Trophoblast cell (in vitro differentiated cells and primary cell): ENCODE measurements around the gene PROZ.

ENCODE experiments used
- DNase-seq, 2 donors: peaks; one replicate each; pipeline ENCODE4 v3.0.0-alpha.2; 2016
- H2AFZ ChIP-seq: 2 replicates; pipeline ENCODE4 v1.6.1; 2013; ENCODE audit warnings: low read length, moderate library complexity, mild to moderate bottlenecking; ENCODE audit not compliant: insufficient read depth, poor library complexity
- H2AK5ac ChIP-seq: 2 replicates; pipeline ENCODE4 v1.6.1; 2013; ENCODE audit warnings: mild to moderate bottlenecking, low read length
- H2BK120ac ChIP-seq: 2 replicates; pipeline ENCODE4 v1.6.1; 2013; ENCODE audit warnings: low read length, mild to moderate bottlenecking, moderate library complexity; ENCODE audit not compliant: insufficient read depth, poor library complexity
- H2BK12ac ChIP-seq: 2 replicates; pipeline ENCODE4 v1.6.1; 2013; ENCODE audit warnings: mild to moderate bottlenecking, low read length, moderate library complexity
- H2BK5ac ChIP-seq: 2 replicates; pipeline ENCODE4 v1.6.1; 2013; ENCODE audit warnings: low read length, low read depth, moderate library complexity, mild to moderate bottlenecking; ENCODE audit not compliant: poor library complexity
- H3K14ac ChIP-seq: 2 replicates; pipeline ENCODE4 v1.6.1; 2013; ENCODE audit warnings: mild to moderate bottlenecking, low read length
- H3K18ac ChIP-seq: 2 replicates; pipeline ENCODE4 v1.6.1; 2013; ENCODE audit warnings: mild to moderate bottlenecking, low read length
- H3K23ac ChIP-seq: 2 replicates; pipeline ENCODE4 v1.6.1; 2013; ENCODE audit warnings: low read length
- H3K27ac ChIP-seq: 2 replicates; pipeline ENCODE4 v1.5.1; 2013; ENCODE audit warnings: low read depth, mild to moderate bottlenecking, inconsistent platforms, low read length, moderate library complexity
- H3K27me3 ChIP-seq: 2 replicates; pipeline ENCODE4 v1.6.1; 2013; ENCODE audit warnings: inconsistent platforms, mild to moderate bottlenecking, low read length, moderate library complexity; ENCODE audit not compliant: insufficient read depth
- H3K36me3 ChIP-seq, 2 experiments: 1 replicate in 1 of 2; 2 replicates in 1 of 2; pipeline ENCODE4 v1.6.1; 2013; ENCODE audit warnings: low read length in 2 of 2, mild to moderate bottlenecking in 2 of 2, moderate library complexity in 1 of 2; ENCODE audit not compliant: insufficient read depth in 2 of 2, control insufficient read depth in 1 of 2
- H3K4ac ChIP-seq: 2 replicates; pipeline ENCODE4 v1.6.1; 2013; ENCODE audit warnings: low read depth, mild to moderate bottlenecking, low read length, moderate library complexity
- H3K4me1 ChIP-seq, 2 experiments: 1 replicate in 1 of 2; 2 replicates in 1 of 2; pipeline ENCODE4 v1.6.1; 2013; ENCODE audit warnings: low read length in 2 of 2, mild to moderate bottlenecking in 2 of 2, moderate library complexity in 1 of 2; ENCODE audit not compliant: insufficient read depth in 2 of 2, control insufficient read depth in 1 of 2
- H3K4me2 ChIP-seq: 2 replicates; pipeline ENCODE4 v1.6.1; 2013; ENCODE audit warnings: inconsistent platforms, mild to moderate bottlenecking, low read length, moderate library complexity
- H3K4me3 ChIP-seq: 2 replicates; pipeline ENCODE4 v1.5.1; 2013; ENCODE audit warnings: mild to moderate bottlenecking, low read depth, low read length, inconsistent platforms
- H3K79me1 ChIP-seq: one replicate; pipeline ENCODE4 v1.6.1; 2013; ENCODE audit warnings: low read length
- H3K79me2 ChIP-seq: 2 replicates; pipeline ENCODE4 v1.6.1; 2013; ENCODE audit warnings: low read length, mild to moderate bottlenecking; ENCODE audit not compliant: control insufficient read depth, insufficient read depth, poor library complexity
- H3K9ac ChIP-seq: 2 replicates; pipeline ENCODE4 v1.6.1; 2013; ENCODE audit warnings: mild to moderate bottlenecking, low read length
- H3K9me3 ChIP-seq: 2 replicates; pipeline ENCODE4 v1.6.1; 2013; ENCODE audit warnings: low read depth, mild to moderate bottlenecking, control low read depth, inconsistent platforms, low read length; ENCODE audit not compliant: insufficient read depth
- H4K12ac ChIP-seq: 2 replicates; pipeline ENCODE4 v1.6.1; 2013; ENCODE audit warnings: low read depth, mild to moderate bottlenecking, low read length, moderate library complexity
- H4K8ac ChIP-seq: 2 replicates; pipeline ENCODE4 v1.6.1; 2013; ENCODE audit warnings: low read depth, mild to moderate bottlenecking, low read length, moderate library complexity
- H4K91ac ChIP-seq: one replicate; pipeline ENCODE4 v1.6.1; 2013; ENCODE audit warnings: low read depth, mild to moderate bottlenecking, low read length, moderate library complexity
- whole genome bisulfite sequencing: extraction: QIAGEN DNeasy Blood & Tissue Kit; methylation state at CpG from one replicate; pipeline ENCODE4 v1.1.7; 2013; ENCODE audit warnings: missing lambda C conversion rate; ENCODE audit not compliant: insufficient read length, insufficient coverage; ENCODE audit errors: extremely low coverage; 5-methylcytosine and 5-hydroxymethylcytosine counted together

PROZ gene

GRCh38 chr13:113166681-113167080, 8.2 kb downstream of the PROZ start:
- peaks cover 11 to 15% of the 10 kb centered on the region in 2 experiments for H3K36me3 ChIP-seq
- no peak overlapping the region for H3K4me3 ChIP-seq
- no peak overlapping the region for H2AFZ ChIP-seq
- H3K4me1 ChIP-seq, result no peaks in the 10 kb centered on the region
- H4K91ac ChIP-seq, result no peak overlapping the region
- no CpG with 5 or more reads among the region's 5 CpGs for whole genome bisulfite sequencing
- H3K23ac ChIP-seq, result no peak overlapping the region
- H4K8ac ChIP-seq, result no peak overlapping the region
- H3K79me1 ChIP-seq, result no peaks in the 10 kb centered on the region
- no peak overlapping the region for H3K27ac ChIP-seq
- H3K27me3 ChIP-seq, result no peaks in the 10 kb centered on the region
- H3K79me2 ChIP-seq, result no peaks in the 10 kb centered on the region
- H3K4me2 ChIP-seq, result no peak overlapping the region
- H2AK5ac ChIP-seq, result no peak overlapping the region
- no peak overlapping the region for H3K9ac ChIP-seq
- no peak overlapping the region for H2BK120ac ChIP-seq
- no peak overlapping the region for H3K4ac ChIP-seq
- H2BK12ac ChIP-seq, result no peak overlapping the region
- H2BK5ac ChIP-seq, result no peak overlapping the region
- no peak overlapping the region for H3K18ac ChIP-seq
- no peak for DNase-seq
- no peak overlapping the region for H3K14ac ChIP-seq
- H4K12ac ChIP-seq, result no peak overlapping the region
- peaks cover 3% of the 10 kb centered on the region for H3K9me3 ChIP-seq

- Histone ChIP-seq H2AK5ac (no peak overlapping the region), H3K9me3 (peaks cover 3% of the 10 kb centered on the region), H3K14ac (no peak overlapping the region), H3K23ac (no peak overlapping the region), H3K4ac (no peak overlapping the region), H2AFZ (no peak overlapping the region), H3K4me1 (no peaks in the 10 kb centered on the region), H3K4me2 (no peak overlapping the region), H3K18ac (no peak overlapping the region), H3K36me3 (peaks cover 15 to 19% of the 10 kb centered on the region in 2 experiments), H3K27ac (no peak overlapping the region), H3K4me3 (no peak overlapping the region), H3K27me3 (no peaks in the 10 kb centered on the region), H2BK5ac (no peak overlapping the region), H2BK120ac (no peak overlapping the region), H4K8ac (no peak overlapping the region), H4K91ac (no peak overlapping the region), H3K9ac (no peak overlapping the region), H4K12ac (no peak overlapping the region), H3K79me2 (no peaks in the 10 kb centered on the region), H2BK12ac (no peak overlapping the region), H3K79me1 (no peaks in the 10 kb centered on the region)
- no peak for DNase-seq
- WGBS, result no CpG with 5 or more reads among the region's 10 CpGs
These were observed 8.7 kb downstream of the PROZ start for GRCh38 chr13:113167155-113167554.

- Histone ChIP-seq H3K79me1 (no peaks in the 10 kb centered on the region), H3K36me3 (peaks cover 19 to 23% of the 10 kb centered on the region in 2 experiments), H2AFZ (no peak overlapping the region), H2BK12ac (no peak overlapping the region), H3K9ac (no peak overlapping the region), H3K4me1 (no peaks in the 10 kb centered on the region), H3K79me2 (no peaks in the 10 kb centered on the region), H4K91ac (no peak overlapping the region), H4K12ac (no peak overlapping the region), H3K14ac (no peak overlapping the region), H3K18ac (no peak overlapping the region), H3K4me2 (no peak overlapping the region), H3K4me3 (no peak overlapping the region), H3K27me3 (no peaks in the 10 kb centered on the region), H3K23ac (no peak overlapping the region), H2BK5ac (no peak overlapping the region), H3K9me3 (peaks cover 3% of the 10 kb centered on the region), H4K8ac (no peak overlapping the region), H2AK5ac (no peak overlapping the region), H3K27ac (no peak overlapping the region), H3K4ac (no peak overlapping the region), H2BK120ac (no peak overlapping the region)
- DNase-seq, result no peak
- no CpG with 5 or more reads among the region's 3 CpGs for WGBS
These were observed 9.1 kb downstream of the PROZ start for GRCh38 chr13:113167575-113167974.

GRCh38 chr13:113168211-113168610, 9.8 kb downstream of the PROZ start:
- no CpG with 5 or more reads among the region's 7 CpGs for WGBS
- H3K27ac ChIP-seq, result no peak overlapping the region
- peaks cover 22 to 26% of the 10 kb centered on the region in 2 experiments for H3K36me3 ChIP-seq
- H3K9me3 ChIP-seq, result peaks cover 3% of the 10 kb centered on the region
- H4K12ac ChIP-seq, result no peak overlapping the region
- no peaks in the 10 kb centered on the region for H3K4me1 ChIP-seq
- no peak overlapping the region for H4K91ac ChIP-seq
- no peaks in the 10 kb centered on the region for H3K27me3 ChIP-seq
- no peak overlapping the region for H3K9ac ChIP-seq
- no peak overlapping the region for H2BK12ac ChIP-seq
- H3K4ac ChIP-seq, result no peak overlapping the region
- H2BK120ac ChIP-seq, result no peak overlapping the region
- H2BK5ac ChIP-seq, result no peak overlapping the region
- H2AFZ ChIP-seq, result no peak overlapping the region
- no peaks in the 10 kb centered on the region for H3K79me2 ChIP-seq
- H3K18ac ChIP-seq, result no peak overlapping the region
- no peak overlapping the region for H3K23ac ChIP-seq
- no peaks in the 10 kb centered on the region for H3K79me1 ChIP-seq
- no peak overlapping the region for H3K4me3 ChIP-seq
- no peak for DNase-seq
- no peak overlapping the region for H4K8ac ChIP-seq
- no peak overlapping the region for H2AK5ac ChIP-seq
- no peak overlapping the region for H3K14ac ChIP-seq
- H3K4me2 ChIP-seq, result no peak overlapping the region
